A549 (cell line): ENCODE results near the gene NOD2.

Experiments used
- CTCF ChIP-seq: fragments of >200 bp; sonication (Bioruptor Twin); formaldehyde crosslinking; IDR thresholded peaks from 3 replicates; pipeline ENCODE4 v1.5.1; 2016
- RFX5 ChIP-seq: fragments of 450-650 bp; IDR thresholded peaks from 2 replicates; pipeline ENCODE4 v1.7.1; 2014; ENCODE audit warnings: antibody characterized with exemption, mild to moderate bottlenecking, moderate library complexity
- ZNF302 ChIP-seq: fragments of 250-450 bp; sonication (Bioruptor Pico); IDR thresholded peaks from 2 replicates; pipeline ENCODE4 v1.9.0; 2021; ENCODE audit warnings: inconsistent platforms, mild to moderate bottlenecking, moderate library complexity

DNA sequence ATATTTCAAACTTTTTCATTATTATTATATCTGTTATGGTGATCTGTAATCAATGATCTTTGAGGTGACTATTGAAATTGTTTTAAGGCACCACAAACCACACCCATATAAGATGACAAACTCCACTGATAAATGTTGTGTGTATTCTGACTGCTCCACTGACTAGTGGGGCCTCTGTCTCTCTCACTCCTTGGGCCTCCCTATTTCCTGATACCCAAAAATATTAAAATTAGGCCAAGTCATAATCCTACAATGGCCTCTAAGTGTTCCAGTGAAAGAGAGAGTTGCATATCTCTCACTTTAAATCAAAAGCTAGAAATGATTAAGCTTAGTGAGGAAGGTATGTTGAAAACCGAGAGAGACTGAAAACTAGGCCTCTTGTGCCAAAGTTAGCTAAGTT, 71.9 kb downstream of the NOD2 start:
- TF ChIP-seq CTCF (no peak), ZNF302 (CRISPR knock-in tag) (no peak), RFX5 (no peak)
